Astrocyte of the hippocampus (primary cell): ENCODE measurements around the gene QPCT.
"Not testable (repeated sequence)": the region's sequence is repeated elsewhere in the genome, so short reads cannot be mapped to it uniquely, and the experiment has no call there.

Experiments
- DNase-seq: peaks from one replicate; pipeline ENCODE4 v3.0.0; 2011; ENCODE audit warnings: low read depth, low spot score

QPCT gene

GRCh38 chr2:37389989-37390765 lies 45.7 kb downstream of the QPCT start:
- DNase-seq = peak; percentile 86

DNA sequence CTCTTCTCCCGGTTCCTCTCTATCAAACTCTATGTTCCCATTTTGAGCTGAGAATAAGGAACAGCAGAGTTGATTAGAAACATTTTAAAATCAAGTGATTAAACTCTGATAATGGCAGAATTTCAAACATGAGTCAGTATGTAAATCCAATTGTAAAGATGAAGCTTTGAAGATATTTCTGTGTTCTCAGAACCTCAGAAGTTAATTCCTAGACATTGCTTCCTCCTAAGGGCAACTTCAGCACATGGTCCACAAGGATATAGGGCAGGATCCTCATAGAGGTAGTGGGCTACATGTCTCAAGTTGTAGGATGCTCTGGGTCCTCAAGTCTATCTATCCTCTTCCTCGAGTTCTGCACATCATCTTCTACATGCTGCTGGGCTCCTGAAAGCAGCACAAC lies 46.3 kb downstream of the QPCT start:
- no peak for DNase-seq

DNA sequence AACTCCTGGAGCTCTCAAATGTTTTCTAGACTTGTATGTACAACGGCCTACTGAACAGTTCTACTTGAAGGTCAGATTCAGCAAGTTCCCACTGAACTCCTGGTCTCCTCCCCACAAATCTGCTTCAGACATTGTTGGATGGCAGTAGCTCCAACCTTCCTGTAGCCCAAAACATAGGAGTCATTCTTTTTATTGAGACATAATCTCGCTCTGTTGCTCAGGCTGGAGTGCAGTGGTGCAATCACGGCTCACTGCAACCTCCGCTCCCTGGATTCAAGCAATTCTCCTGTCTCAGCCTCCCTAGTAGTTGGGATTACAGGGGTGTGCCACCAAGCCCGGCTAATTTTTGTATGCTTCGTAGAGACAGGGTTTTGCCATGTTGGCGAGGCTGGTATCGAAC lies 47.3 kb downstream of the QPCT start:
- no peak for DNase-seq

GRCh38 chr2:37392428-37392827 lies 48.0 kb downstream of the QPCT start:
- no peak for DNase-seq

DNA sequence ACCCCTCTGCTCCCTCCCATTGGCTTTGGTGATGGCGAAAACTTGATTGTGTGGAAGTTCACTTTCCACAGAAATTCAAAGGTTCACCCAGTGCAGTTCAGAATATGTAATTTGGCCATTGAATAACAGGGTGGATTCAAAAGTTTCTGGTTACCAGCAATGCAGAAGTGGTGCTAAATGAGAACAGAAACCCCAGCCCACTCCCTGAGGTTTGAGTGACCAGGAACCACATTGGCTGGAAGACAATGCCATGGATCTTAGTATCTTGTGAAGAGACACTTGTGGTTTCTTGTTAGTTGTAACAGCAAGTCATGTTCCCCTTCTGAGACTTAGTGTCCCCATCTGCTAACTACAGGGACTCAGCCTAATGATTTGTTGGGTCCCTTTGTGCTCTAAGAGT lies 49.8 kb downstream of the QPCT start:
- DNase-seq = no peak

GRCh38 chr2:37394796-37395555 lies 50.5 kb downstream of the QPCT start:
- no peak for DNase-seq

DNA sequence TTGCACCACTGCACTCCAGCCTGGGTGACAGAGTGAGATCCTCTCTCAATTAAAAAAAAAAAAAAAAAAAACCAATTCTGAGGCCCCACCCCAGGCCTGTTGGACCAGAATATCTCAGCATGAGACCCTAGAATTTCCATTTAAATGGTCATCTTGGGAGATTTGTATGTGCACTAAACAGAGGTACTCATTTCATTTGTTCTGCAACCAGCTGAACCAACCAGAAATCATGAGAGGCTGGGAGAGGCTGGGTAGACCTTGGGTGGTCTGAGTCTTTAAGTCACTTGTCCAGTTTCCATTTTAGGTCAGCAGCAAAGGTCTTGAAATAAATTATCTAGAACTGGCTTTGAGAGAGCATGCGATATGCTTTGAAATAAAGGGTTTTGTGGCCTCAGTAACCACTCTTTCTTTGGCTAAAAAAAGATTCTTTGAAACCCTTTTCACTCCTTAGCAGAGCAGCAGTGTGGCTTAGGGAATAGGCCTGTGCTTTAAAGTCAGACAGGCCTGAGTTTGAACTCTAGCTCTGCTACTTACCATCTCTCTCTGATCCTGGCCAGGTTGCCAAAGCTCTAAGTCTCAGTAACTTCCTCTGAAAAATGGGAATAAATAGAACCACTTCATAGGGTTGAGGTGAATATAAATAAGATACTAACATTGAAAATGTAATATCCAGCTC lies 52.6 kb downstream of the QPCT start:
- DNase-seq = no peak

DNA sequence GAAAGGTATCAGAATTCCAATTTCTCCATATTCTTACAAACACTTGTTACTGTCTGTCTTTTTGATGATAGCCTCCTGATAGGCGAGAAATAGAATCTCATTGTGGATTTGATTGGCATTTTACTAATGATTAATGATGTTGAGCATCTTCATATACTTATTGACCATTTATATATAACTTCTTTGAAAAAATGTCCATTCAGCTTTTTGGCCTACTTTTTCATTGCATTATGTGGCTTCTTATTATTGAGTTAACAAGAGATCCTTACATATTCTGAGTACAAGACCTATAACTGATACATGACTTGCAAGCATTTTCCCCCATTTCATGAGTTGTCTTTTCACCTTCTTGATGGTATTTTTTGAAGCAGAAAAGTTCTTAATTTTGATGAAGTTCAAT lies 54.6 kb downstream of the QPCT start:
- no peak for DNase-seq

DNA sequence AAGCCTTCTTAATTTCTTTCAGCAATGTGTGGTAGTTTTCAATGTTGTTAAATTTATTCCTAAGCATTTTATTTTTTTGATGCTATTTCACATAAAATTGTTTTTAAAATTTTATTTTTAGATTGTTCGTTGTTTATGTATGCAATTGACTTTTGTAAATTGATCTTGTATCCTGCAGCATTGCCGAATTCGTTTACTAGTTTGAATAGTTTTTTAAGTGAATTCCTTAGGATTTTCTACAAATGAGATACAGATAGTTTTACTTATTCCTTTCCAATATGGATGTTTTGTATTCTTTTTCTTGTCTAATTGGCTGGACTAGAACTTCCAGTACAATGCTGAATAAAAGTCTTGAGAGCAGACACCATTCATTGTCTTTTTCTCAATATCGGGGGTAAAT lies 55.6 kb downstream of the QPCT start:
- no peak for DNase-seq

- no peak for DNase-seq
Measured at GRCh38 chr2:37402636-37403035, 58.2 kb downstream of the QPCT start.

DNA sequence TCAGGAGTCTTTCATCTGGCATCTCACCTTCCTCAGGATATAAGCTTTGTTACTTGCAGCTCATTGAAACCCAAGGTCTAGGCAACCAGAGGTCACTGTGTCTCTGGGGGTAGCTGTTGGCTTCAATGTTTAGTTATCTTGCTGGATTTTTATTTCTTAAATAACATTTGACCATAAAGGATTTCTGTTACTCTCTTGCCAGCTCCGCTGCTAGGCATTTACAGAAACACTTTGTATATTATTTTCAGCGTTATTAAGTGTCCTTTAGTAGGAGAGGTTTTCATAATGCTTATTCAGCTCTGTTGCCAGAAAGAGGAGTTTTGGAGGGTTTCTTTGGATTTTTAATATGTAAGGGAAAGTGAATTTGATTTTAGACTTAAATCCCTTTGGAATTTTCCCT lies 61.4 kb downstream of the QPCT start:
- DNase-seq = no peak

GRCh38 chr2:37412231-37412630 lies 67.8 kb downstream of the QPCT start:
- DNase-seq = no peak

- DNase-seq = not testable (repeated sequence)
Measured at GRCh38 chr2:37413911-37414469, 69.6 kb downstream of the QPCT start.

- DNase-seq = peak; percentile 80
Measured at GRCh38 chr2:37414470-37414949, 70.1 kb downstream of the QPCT start.

- peak; percentile 53 for DNase-seq
Measured at GRCh38 chr2:37415128-37415820, 70.8 kb downstream of the QPCT start.

DNA sequence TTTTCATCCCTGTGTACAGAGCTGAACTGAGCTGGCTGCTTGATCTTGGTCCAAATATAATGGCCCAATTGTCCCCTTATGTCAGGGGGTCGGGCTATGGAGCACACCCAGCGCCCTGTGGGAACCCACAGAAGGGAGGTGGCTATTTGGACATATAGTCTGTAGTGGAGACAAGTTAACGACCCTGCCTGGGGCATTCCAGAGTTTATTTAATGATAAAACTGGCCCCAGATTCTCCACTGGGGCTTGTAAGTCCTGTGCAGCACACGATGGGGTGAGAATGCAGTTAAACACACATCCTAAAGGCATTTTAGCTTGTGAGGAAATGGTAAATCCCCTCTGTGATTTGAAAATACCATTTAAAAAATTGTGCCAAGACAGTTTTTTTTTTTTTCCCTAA lies 72.9 kb downstream of the QPCT start:
- peak; percentile 31 for DNase-seq

DNA sequence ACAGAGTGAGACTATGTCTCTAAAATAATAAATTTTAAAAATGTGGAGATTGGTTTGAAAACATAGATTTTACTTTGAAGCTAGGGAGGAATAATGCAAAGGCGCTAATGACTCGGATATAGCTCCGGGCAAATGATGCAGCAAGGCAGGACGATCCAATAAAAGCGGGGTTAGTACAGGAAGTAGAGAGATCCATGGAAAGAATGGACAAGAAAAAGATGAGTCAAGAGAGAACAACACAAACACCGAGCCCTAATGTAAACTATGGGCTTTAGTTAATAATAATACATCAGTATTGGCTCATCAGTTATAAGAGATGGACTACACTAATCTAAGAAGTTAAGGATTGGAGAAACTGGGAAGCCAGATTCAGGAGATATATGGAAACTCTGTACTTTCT lies 74.5 kb downstream of the QPCT start:
- no peak for DNase-seq

GRCh38 chr2:37421686-37422085 lies 77.3 kb downstream of the QPCT start:
- DNase-seq = no peak

DNA sequence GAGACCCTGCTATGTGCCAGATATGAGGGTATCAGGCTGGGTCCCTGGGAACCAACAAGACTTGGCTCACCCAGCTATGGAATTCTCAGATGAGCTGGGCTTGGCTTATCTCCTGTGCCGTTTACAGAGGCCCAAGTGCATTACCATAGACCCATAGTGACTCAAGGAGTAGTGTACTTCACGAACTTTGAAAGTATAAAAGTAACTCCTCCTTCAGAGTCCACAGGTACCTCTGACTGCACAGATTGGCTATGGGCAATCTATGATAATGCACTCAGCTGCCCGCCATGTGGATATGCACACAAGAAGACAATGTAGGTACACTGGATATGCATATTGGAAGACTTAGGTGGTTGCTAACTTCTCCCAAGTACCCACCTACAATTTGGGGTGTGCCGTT lies 78.4 kb downstream of the QPCT start:
- no peak for DNase-seq
